Superior temporal gyrus (tissue), 1 donor: ENCODE data around the gene MBD2.
"Not testable (repeated sequence)": the region's sequence is repeated elsewhere in the genome, so short reads cannot be mapped to it uniquely, and the experiment has no call there.

Experiments used
- DNase-seq: peaks from one replicate; pipeline ENCODE4 v3.0.0-alpha.2; 2016; ENCODE audit errors: extremely low spot score

Gene MBD2

GRCh38 chr18:54151376-54151775, 73.1 kb downstream of the MBD2 start:
- DNase-seq: no peak

- no peak for DNase-seq
These were observed 74.2 kb downstream of the MBD2 start for GRCh38 chr18:54150226-54150625.

GRCh38 chr18:54149078-54149697, 75.3 kb downstream of the MBD2 start:
- peak; percentile 22 for DNase-seq

- DNase-seq: no peak
These were observed 75.8 kb downstream of the MBD2 start for GRCh38 chr18:54148678-54149077.

GRCh38 chr18:54148151-54148550, 76.3 kb downstream of the MBD2 start:
- DNase-seq: no peak

- DNase-seq: no peak
These were observed 77.0 kb downstream of the MBD2 start for GRCh38 chr18:54147439-54147838.

- no peak for DNase-seq
These were observed 83.3 kb downstream of the MBD2 start for GRCh38 chr18:54141041-54141608.

GRCh38 chr18:54140641-54141040, 83.8 kb downstream of the MBD2 start:
- no peak for DNase-seq

- no peak for DNase-seq
These were observed 89.3 kb downstream of the MBD2 start for GRCh38 chr18:54135216-54135615.

GRCh38 chr18:54134053-54134452, 90.4 kb downstream of the MBD2 start:
- no peak for DNase-seq

GRCh38 chr18:54130631-54131030, 93.8 kb downstream of the MBD2 start:
- DNase-seq: no peak

- no peak for DNase-seq
These were observed 94.3 kb downstream of the MBD2 start for GRCh38 chr18:54130177-54130576.

GRCh38 chr18:54129448-54130067, 94.9 kb downstream of the MBD2 start:
- DNase-seq: no peak

- DNase-seq: peak; percentile 85
These were observed 96.6 kb downstream of the MBD2 start for GRCh38 chr18:54127759-54128378.

GRCh38 chr18:54125429-54125828, 99.0 kb downstream of the MBD2 start:
- no peak for DNase-seq

- not testable (repeated sequence) for DNase-seq
These were observed 100.6 kb downstream of the MBD2 start for GRCh38 chr18:54123720-54124440.

GRCh38 chr18:54119524-54120019, 104.9 kb downstream of the MBD2 start:
- DNase-seq: peak; percentile 91

GRCh38 chr18:54117853-54118773, 106.4 kb downstream of the MBD2 start:
- DNase-seq: no peak

GRCh38 chr18:54116541-54117257, 107.8 kb downstream of the MBD2 start:
- no peak for DNase-seq

GRCh38 chr18:54112356-54112755, 112.1 kb downstream of the MBD2 start:
- no peak for DNase-seq
